Measurements from ENCODE around the gene GCK.

DNA sequence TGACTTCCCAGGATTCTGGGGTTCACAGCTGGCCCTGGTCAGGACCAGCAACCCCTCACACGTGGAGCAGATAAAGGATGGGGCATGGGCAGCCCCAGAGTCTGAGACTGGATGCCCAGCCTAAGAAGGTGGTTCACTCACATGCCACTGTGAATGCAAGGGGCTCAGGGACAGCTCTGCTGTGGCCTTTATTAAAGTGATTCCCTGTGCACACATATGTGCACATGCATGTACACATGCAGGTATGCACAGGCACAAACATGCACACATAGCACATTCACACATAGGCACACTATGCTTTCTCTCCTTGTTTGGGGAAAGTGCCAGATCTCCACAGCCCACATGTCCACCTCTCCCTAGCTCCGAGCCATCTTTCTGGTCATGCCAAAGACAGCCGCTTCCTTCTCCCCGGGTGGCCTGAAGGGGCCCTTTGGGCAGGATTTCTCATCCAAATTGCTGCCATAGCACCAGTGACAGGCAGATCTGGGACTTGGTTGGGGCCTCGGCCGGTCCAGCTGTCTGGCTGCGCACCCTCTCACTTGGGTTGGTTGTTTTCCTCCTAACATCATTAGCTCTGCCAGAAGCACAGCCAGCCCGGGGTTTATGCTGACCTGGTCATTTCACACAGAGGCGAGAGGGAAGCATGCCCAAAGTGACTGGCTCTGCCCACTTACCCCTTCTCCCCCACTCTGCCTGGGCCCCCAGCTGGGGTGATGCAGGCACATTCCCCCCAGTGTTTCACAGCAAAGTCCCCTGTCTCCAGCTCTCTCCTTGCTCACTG is 1.4 kb downstream of the GCK start:
- TF ChIP-seq, protein P1, sequence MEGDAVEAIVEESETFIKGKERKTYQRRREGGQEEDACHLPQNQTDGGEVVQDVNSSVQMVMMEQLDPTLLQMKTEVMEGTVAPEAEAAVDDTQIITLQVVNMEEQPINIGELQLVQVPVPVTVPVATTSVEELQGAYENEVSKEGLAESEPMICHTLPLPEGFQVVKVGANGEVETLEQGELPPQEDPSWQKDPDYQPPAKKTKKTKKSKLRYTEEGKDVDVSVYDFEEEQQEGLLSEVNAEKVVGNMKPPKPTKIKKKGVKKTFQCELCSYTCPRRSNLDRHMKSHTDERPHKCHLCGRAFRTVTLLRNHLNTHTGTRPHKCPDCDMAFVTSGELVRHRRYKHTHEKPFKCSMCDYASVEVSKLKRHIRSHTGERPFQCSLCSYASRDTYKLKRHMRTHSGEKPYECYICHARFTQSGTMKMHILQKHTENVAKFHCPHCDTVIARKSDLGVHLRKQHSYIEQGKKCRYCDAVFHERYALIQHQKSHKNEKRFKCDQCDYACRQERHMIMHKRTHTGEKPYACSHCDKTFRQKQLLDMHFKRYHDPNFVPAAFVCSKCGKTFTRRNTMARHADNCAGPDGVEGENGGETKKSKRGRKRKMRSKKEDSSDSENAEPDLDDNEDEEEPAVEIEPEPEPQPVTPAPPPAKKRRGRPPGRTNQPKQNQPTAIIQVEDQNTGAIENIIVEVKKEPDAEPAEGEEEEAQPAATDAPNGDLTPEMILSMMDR (IDR thresholded peaks at IDR 0.05) = no peak
- TF ChIP-seq POLR2A (IDR thresholded peaks at IDR 0.05) = no peak
